ENCODE data around the gene SYTL3. TPM values are rescaled to one million over a fixed set of nuclear protein-coding genes. Genes with fewer than 3 reads are reported as not detected.
A peak's percentile ranks its signal among the peaks of the same experiment; 100 is the strongest.

SYTL3 gene
- total and polyA plus RNA-seq, 10 of the 15 experiments (the other 5 are each of a cell fraction or from before 2014, with no cell fraction given), result 3.3 to 12.1 (median 6.9) TPM

GRCh38 chr6:158644231-158645063 lies 5.4 kb upstream of the SYTL3 start, which contains the start of gene DYNLT1 (continued):
- no peak for TF ChIP-seq SRF (IDR thresholded peaks at IDR 0.05; ENCODE audit: low read depth in 2 of 2, low read length in 2 of 2)
- TF ChIP-seq EZH2 (IDR thresholded peaks at IDR 0.05; ENCODE audit: borderline replicate concordance, control insufficient read depth, low read depth, low read length), result no peak
- no peak for TF ChIP-seq TCF12 (IDR thresholded peaks at IDR 0.05; ENCODE audit: low read depth, low read length)
- no peak for TF ChIP-seq USF2 (IDR thresholded peaks at IDR 0.05; ENCODE audit: borderline replicate concordance, low read depth, low read length)
- TF ChIP-seq NFIC (IDR thresholded peaks at IDR 0.05; ENCODE audit: low read depth, low read length), result no peak
- no peak for TF ChIP-seq PRDM15 (CRISPR knock-in tag; IDR thresholded peaks at IDR 0.05)
- TF ChIP-seq IRF3 (IDR thresholded peaks at IDR 0.05), result no peak
- no peak; the same call in 1 of the 2 replicates for TF ChIP-seq FOXK2 (IDR thresholded peaks at IDR 0.05)
- no peak for TF ChIP-seq NFYA (IDR thresholded peaks at IDR 0.05; ENCODE audit: borderline replicate concordance, low read depth, low read length)
- peak; percentile 84 for TF ChIP-seq SMAD5 (IDR thresholded peaks at IDR 0.05; ENCODE audit: low read depth)
- peak; percentile 79; the same call in 1 of the 2 replicates for TF ChIP-seq NKRF (conservative IDR thresholded peaks at IDR 0.05)
- TF ChIP-seq HDAC6 (IDR thresholded peaks at IDR 0.05; ENCODE audit: unreplicated experiment), result no peak
- TF ChIP-seq NFYB (IDR thresholded peaks at IDR 0.05; ENCODE audit: insufficient read depth, low read depth, low read length), result no peak
- TF ChIP-seq DPF2 (IDR thresholded peaks at IDR 0.05), result peak; percentile 9
- TF ChIP-seq BCLAF1 (IDR thresholded peaks at IDR 0.05), result no peak
- TF ChIP-seq CEBPB (IDR thresholded peaks at IDR 0.05; ENCODE audit: borderline replicate concordance in 1 of 2, low read depth in 2 of 2, low read length in 2 of 2), result no peak
- TF ChIP-seq SMAD1 (IDR thresholded peaks at IDR 0.05; ENCODE audit: low read depth, partially characterized antibody), result no peak

All from GM12878 (cell line).